ENCODE measurements around the gene RPS18.
"Not testable (repeated sequence)": the region's sequence is repeated elsewhere in the genome, so short reads cannot be mapped to it uniquely, and the experiment has no call there.

DNA sequence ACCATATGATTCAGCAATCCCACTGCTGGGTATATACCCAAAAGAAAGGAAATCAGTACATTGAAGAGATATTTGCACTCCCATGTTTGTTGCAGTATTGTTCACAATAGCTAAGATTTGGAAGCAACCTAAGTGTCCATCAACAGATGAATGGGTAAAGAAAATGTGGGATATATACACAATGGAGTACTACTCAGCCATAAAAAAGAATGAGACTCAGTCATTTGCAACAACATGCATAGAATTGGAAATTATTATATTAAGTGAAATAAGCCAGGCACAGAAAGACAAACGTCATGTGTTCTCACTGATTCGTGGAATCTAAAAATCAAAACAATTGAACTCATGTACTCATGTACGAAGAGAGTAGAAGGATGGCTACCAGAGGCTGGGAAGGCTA lies 9.4 kb upstream of the RPS18 start:
- TF ChIP-seq, protein P1, sequence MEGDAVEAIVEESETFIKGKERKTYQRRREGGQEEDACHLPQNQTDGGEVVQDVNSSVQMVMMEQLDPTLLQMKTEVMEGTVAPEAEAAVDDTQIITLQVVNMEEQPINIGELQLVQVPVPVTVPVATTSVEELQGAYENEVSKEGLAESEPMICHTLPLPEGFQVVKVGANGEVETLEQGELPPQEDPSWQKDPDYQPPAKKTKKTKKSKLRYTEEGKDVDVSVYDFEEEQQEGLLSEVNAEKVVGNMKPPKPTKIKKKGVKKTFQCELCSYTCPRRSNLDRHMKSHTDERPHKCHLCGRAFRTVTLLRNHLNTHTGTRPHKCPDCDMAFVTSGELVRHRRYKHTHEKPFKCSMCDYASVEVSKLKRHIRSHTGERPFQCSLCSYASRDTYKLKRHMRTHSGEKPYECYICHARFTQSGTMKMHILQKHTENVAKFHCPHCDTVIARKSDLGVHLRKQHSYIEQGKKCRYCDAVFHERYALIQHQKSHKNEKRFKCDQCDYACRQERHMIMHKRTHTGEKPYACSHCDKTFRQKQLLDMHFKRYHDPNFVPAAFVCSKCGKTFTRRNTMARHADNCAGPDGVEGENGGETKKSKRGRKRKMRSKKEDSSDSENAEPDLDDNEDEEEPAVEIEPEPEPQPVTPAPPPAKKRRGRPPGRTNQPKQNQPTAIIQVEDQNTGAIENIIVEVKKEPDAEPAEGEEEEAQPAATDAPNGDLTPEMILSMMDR (IDR thresholded peaks at IDR 0.05): not testable (repeated sequence)
- TF ChIP-seq POLR2A (IDR thresholded peaks at IDR 0.05): not testable (repeated sequence)
